ENCODE measurements around the gene CBFA2T3. TPM values are rescaled to one million over a fixed set of nuclear protein-coding genes. Genes with fewer than 3 reads are reported as not detected.

CBFA2T3 gene
- total and polyA plus RNA-seq, 2 of the 8 experiments (the other 6 are each of a cell fraction or from before 2014, with no cell fraction given), result 0.51 to 1.3 TPM

- TF ChIP-seq CHD7 (IDR thresholded peaks at IDR 0.05; ENCODE audit: insufficient replicate concordance, low read length) (no peak), HDAC6 (IDR thresholded peaks at IDR 0.05; ENCODE audit: low read depth, low read length) (no peak), CREB1 (IDR thresholded peaks at IDR 0.05) (no peak), TAF7 (optimal IDR thresholded peaks at IDR 0.05; ENCODE audit: borderline replicate concordance, low read depth, low read length) (no peak), YY1 (IDR thresholded peaks at IDR 0.05; ENCODE audit: low read depth, low read length) (no peak), ASH2L (IDR thresholded peaks at IDR 0.05; ENCODE audit: low read length) (no peak)
Observed at GRCh38 chr16:88833086-88833485, 143.9 kb downstream of the CBFA2T3 start (continued).
